ENCODE measurements around the gene OSMR. TPM values are rescaled to one million over a fixed set of nuclear protein-coding genes. Genes with fewer than 3 reads are reported as not detected.
A peak's percentile ranks its signal among the peaks of the same experiment; 100 is the strongest.
"Not testable (repeated sequence)": the region's sequence is repeated elsewhere in the genome, so short reads cannot be mapped to it uniquely, and the experiment has no call there.

OSMR gene
- total RNA-seq, 1 donor from 2014 or later = 25.5 TPM

DNA sequence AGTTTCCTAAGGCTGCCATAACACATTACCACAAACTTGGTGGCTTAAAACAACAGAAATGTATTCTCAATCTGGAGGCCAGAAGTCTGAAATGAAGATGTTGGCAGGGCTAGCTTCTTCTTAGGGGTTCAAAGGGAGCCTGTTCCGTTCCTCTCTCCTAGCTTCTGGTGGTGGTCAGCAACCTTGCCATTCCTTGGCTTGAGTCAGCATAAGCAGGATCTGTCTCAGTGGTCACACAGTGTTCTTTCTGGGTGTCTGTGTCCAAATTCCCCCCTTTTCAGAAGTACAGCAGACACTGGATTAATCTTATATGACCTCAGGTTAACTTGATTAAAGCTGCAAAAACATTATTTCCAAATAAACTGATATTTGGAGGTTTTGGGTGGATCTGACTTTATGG, 2.1 kb upstream of the OSMR start:
- peak overlapping the region; percentile 89 for H3K4me3 ChIP-seq (ENCODE audit: low read depth, low read length)
- TF ChIP-seq, protein P1, sequence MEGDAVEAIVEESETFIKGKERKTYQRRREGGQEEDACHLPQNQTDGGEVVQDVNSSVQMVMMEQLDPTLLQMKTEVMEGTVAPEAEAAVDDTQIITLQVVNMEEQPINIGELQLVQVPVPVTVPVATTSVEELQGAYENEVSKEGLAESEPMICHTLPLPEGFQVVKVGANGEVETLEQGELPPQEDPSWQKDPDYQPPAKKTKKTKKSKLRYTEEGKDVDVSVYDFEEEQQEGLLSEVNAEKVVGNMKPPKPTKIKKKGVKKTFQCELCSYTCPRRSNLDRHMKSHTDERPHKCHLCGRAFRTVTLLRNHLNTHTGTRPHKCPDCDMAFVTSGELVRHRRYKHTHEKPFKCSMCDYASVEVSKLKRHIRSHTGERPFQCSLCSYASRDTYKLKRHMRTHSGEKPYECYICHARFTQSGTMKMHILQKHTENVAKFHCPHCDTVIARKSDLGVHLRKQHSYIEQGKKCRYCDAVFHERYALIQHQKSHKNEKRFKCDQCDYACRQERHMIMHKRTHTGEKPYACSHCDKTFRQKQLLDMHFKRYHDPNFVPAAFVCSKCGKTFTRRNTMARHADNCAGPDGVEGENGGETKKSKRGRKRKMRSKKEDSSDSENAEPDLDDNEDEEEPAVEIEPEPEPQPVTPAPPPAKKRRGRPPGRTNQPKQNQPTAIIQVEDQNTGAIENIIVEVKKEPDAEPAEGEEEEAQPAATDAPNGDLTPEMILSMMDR (conservative IDR thresholded peaks at IDR 0.05; ENCODE audit: low read depth, low read length) = no peak
- no peak for DNase-seq (ENCODE audit: low read depth)

DNA sequence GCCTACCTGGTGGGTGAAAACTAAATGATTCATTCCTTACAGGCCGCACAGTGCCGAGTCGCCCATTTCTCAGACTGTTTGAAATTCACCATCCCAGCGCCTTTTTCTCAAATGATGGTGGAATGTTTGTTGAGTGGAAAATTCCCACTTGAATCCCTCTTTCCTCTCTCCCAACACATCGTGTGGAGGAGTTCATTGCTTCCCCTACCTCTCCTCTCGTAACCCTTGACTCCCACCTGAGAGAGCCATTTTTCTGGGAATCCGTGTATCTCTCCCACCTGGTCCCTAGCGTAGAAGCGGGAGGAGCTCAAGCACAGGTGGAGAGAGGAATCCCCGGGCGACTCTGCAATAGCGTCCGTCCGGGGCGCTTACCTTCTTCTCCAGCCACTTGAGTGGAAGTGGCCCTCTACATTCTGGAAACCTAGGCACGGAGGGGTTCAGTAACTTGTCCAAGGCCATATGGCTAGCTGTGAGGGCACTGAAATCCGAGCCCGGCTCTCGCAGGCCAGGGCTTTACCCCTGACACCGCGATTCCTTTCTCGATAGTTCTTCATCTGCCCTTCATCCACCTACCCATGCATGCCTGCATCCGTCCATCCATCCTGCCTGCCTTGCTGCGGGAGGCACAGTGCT, 683 bp downstream of the OSMR start:
- DNase-seq (ENCODE audit: low read depth) = no peak
- TF ChIP-seq, protein P1 (conservative IDR thresholded peaks at IDR 0.05; ENCODE audit: low read depth, low read length) = no peak
- H3K4me3 ChIP-seq (ENCODE audit: low read depth, low read length) = peak overlapping the region; percentile 89

DNA sequence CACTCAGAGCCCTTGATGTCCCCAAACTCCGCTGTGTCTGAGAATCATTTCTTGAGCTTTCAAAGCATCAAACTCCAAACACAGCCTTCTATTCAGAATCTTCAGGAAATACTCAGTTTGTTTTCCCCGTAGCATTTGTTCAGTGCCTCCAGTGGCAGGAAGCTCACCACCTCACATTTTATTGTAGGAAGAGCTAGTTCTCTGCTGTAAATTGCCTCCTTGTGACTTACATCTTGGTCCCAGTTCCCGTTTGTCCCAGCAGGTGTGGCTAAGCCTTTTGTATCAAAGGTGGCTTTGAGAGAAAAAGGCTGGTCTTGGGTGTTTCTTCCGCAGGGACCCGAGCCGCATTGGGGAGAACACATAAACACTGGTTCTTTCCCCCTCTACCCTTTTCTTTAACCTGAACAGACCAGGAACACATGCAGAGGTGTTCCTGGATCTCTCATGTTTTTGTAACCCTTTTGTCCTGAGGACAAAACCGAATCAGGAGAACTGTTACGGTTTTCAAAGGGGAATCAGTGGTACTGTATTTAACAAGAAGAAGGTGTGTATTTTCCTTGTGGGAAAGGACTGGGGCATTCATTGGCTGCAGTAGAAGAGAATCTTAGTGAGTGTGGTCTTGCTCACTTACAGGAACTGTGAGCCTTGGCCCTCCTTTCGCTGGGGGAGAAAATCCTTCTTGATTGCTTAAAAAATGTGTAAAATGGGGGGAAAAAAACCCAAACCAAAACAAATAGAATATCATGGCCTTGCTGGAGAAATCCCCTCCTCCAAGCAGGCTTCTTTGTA, 1.9 kb downstream of the OSMR start:
- TF ChIP-seq, protein P1 (conservative IDR thresholded peaks at IDR 0.05; ENCODE audit: low read depth, low read length) = peak; percentile 11
- H3K4me3 ChIP-seq (ENCODE audit: low read depth, low read length) = peak overlapping the region; percentile 89
- DNase-seq (ENCODE audit: low read depth) = no peak

DNA sequence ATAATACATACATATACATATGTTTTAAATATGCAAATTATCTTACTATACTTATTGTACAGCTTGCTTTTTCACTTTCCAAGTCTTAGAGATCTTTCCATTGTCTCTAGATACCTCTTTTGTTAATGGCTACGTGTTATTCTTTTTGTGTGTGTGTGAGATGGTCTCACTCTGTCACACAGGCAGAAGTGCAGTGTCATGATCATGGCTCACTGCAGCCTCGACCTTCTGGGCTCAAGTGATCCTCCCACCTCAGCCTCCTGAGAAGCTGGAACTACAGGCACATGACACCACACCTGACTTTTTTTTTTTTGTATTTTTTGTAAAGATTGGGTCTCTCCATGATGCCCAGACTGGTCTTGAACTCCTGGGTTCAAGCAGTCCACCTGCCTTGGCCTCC, 2.8 kb downstream of the OSMR start:
- TF ChIP-seq, protein P1 (conservative IDR thresholded peaks at IDR 0.05; ENCODE audit: low read depth, low read length) = no peak
- H3K4me3 ChIP-seq (ENCODE audit: low read depth, low read length) = peak overlapping the region; percentile 89
- DNase-seq (ENCODE audit: low read depth) = no peak

DNA sequence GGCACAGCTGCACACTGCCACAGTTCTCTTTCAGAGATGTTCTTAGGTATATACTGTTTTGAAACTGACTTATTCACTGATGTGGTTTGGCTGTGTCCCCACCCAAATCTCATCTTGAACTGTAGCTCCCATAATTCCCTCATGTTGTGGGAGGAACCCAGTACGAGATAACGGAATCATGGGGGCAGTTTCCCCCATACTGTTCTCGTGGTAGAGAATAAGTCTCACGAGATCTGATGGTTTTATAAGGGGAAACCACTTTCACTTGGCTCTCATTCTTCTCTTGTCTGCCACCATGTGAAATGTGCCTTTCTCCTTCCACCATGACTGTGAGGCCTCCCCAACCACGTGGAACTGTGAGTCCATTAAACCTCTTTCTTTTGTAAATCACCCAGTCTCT, 5.8 kb downstream of the OSMR start:
- not testable (repeated sequence) for H3K4me3 ChIP-seq (ENCODE audit: low read depth, low read length); DNase-seq (ENCODE audit: low read depth)

DNA sequence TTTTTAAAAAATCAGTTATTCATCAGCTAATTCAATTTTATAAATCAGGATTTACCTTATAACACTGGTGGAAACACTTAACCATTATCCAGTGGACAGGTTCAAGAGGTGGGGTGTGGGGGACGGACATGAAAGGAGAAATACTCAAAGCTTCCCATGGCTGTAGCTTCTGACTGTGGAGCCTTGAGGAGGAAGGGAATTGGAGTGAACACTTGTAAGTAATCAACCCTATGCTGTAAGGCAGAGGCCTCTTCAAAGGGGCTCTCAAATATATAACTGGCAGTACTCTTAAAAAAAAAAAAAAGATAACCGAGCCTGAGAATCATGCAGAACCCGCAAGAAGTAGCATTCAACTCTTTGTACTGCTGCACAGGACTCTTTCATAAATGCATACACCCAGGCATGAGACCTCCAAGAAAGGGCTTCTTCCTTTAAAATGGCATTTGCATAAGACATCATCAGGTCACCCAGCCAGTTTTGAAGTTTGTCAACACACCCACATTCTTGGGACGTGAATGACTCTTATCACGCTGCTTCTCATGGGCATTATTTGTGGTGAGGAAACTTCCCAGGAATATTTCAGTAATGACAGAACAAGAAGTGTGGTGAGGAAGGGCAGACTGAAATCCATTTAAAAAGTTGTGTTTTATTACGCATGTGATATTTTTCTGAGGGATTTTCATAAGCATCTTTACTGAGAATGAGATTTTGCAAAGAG, 8.1 kb downstream of the OSMR start:
- no peak for DNase-seq (ENCODE audit: low read depth)
- H3K4me3 ChIP-seq (ENCODE audit: low read depth, low read length) = no peak overlapping the region

DNA sequence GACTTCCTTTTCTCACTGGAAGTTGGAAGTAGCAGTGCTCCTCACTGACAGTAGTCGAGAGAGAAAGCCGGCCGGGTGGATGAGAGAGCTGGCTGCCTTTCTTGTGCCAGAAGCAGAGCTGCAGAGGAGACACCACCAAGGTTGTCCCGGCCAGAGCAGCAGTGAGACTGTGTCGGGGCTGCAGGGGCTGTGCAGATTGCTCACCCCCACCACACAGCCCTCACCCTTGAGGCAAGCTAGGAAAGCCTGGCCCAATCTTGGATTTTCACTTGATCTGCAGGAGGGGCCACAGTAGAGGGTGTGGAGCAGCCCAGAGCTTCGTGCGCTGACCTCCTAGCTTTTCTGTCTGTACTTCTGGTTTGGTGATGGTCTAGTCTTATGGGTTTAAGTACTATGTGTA, 9.1 kb downstream of the OSMR start:
- no peak overlapping the region for H3K4me3 ChIP-seq (ENCODE audit: low read depth, low read length)

More for the DNA sequence above, 8.1 kb downstream of the OSMR start:
- TF ChIP-seq, protein P1 (conservative IDR thresholded peaks at IDR 0.05; ENCODE audit: low read depth, low read length) = no peak

More for the DNA sequence above, 9.1 kb downstream of the OSMR start:
- DNase-seq (ENCODE audit: low read depth) = no peak
- TF ChIP-seq, protein P1 (conservative IDR thresholded peaks at IDR 0.05; ENCODE audit: low read depth, low read length) = no peak
